ENCODE results near the gene NIP7. TPM values are rescaled to one million over a fixed set of nuclear protein-coding genes. Genes with fewer than 3 reads are reported as not detected.

NIP7 gene
- polyA plus RNA-seq, 3 donors from 2014 or later: 13.0 to 24.9 (median 23.2) TPM

DNA sequence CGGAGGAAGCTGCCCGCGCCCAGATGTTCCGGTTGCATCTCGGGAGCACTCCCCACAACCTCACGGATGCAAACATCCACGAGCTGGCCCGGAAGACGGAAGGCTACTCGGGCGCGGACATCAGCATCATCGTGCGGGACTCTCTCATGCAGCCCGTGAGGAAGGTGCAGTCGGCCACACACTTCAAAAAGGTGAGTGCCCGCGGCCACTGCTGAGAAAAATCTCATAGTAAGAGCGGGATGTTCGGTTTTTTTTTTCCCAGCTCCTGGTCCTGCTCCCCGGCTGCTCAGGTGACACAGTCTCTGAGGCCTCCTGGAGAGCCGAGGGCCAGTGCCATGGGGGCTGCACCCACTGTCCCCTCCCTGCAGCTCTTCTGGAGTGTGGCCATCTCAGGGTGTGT lies 18.5 kb upstream of the NIP7 start:
- DNase-seq: no peak
- peaks cover 4 to 25% (median 12%) of the 10 kb centered on the region in 3 donors for H3K36me3 Mint-ChIP-seq
- H3K9me3 Mint-ChIP-seq: no peaks in the 10 kb centered on the region
- H3K27me3 Mint-ChIP-seq (ENCODE audit: low read depth in 3 of 3): peaks cover 0 to 9% (median 1%) of the 10 kb centered on the region in 3 donors
- H3K4me1 Mint-ChIP-seq: peaks cover 5 to 11% of the 10 kb centered on the region in 2 donors
- peak overlapping the region in 1 of 6 donors; percentile 45 for H3K27ac Mint-ChIP-seq
- no peak overlapping the region for H3K4me3 Mint-ChIP-seq

DNA sequence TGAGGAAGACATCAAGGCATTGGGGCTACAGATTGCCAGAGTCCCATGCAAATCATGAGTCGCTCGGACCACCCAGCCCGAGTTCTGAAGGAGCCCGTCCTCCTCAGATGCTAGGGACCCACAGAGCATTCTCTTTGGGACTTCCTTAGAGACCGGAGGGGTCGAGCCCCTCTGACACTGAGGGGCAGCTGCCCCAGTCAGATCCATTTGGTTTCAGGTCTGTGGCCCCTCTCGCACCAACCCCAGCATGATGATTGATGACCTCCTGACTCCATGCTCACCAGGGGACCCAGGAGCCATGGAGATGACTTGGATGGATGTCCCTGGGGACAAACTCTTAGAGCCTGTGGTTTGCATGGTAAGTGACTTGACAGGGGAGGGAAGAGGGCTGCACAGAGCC lies 17.2 kb upstream of the NIP7 start:
- H3K36me3 Mint-ChIP-seq: peaks cover 4 to 22% (median 12%) of the 10 kb centered on the region in 3 donors
- H3K4me1 Mint-ChIP-seq: peaks cover 11 to 19% of the 10 kb centered on the region in 2 donors
- DNase-seq: no peak
- H3K9me3 Mint-ChIP-seq: no peaks in the 10 kb centered on the region
- H3K27ac Mint-ChIP-seq: peak overlapping the region in 1 of 6 donors; percentile 34
- no peak overlapping the region for H3K4me3 Mint-ChIP-seq
- H3K27me3 Mint-ChIP-seq (ENCODE audit: low read depth in 3 of 3): peaks cover 0 to 11% (median 3%) of the 10 kb centered on the region in 3 donors

DNA sequence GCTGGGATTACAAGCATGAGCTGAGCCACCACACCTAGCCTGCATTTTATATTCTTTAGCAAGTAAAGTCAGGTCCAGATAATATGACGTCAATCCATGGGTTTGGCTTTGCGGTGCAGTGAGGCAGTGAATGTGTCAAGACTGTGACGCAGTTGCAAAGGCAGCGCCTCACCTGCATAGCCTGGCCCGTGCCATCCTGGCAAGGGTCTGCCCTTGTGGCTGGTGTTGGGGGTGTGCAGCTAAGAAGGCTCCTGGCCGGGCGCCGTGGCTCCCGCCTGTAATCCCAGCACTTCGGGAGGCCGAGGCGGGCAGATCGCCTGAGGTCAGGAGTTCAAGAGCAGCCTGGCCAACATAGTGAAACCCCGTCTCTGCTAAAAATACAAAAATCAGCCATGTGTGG lies 16.2 kb upstream of the NIP7 start:
- Mint-ChIP-seq H3K9me3 (no peaks in the 10 kb centered on the region), H3K4me3 (no peak overlapping the region), H3K36me3 (peaks cover 4 to 22% (median 12%) of the 10 kb centered on the region in 3 donors), H3K4me1 (peaks cover 14 to 22% of the 10 kb centered on the region in 2 donors), H3K27ac (peak overlapping the region in 1 of 6 donors; percentile 39), H3K27me3 (ENCODE audit: low read depth in 3 of 3) (peaks cover 0 to 11% (median 3%) of the 10 kb centered on the region in 3 donors)
- DNase-seq: no peak

DNA sequence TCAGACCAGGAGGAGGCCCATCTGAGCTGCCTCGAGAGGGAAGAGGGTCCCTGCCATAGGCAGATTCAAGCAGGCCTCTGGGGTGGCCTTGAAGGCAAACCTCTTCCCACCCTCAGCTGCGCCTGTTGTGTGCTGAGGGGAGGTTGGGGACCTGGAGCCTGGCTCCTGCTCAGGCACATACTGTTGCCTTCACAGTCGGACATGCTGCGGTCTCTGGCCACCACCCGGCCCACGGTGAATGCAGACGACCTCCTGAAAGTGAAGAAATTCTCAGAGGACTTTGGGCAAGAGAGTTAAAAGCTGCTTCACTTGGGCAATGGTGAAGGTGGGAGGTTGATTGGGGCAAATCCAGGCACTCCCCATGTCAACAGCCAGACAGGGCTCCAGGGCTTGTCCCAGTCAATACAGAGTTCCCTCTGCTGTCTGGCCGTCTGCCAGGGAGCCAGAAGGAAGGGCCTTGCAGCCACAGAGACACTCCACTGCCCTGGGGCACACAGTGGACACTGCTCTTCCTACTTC lies 15.5 kb upstream of the NIP7 start:
- no peaks in the 10 kb centered on the region for H3K9me3 Mint-ChIP-seq
- peaks cover 20 to 29% of the 10 kb centered on the region in 2 donors for H3K4me1 Mint-ChIP-seq
- peaks cover 4 to 22% (median 12%) of the 10 kb centered on the region in 3 donors for H3K36me3 Mint-ChIP-seq
- peak overlapping the region in 1 of 6 donors; percentile 72 for H3K27ac Mint-ChIP-seq
- no peak for DNase-seq
- no peak overlapping the region for H3K4me3 Mint-ChIP-seq
- peaks cover 0 to 12% (median 5%) of the 10 kb centered on the region in 3 donors for H3K27me3 Mint-ChIP-seq (ENCODE audit: low read depth in 3 of 3)

DNA sequence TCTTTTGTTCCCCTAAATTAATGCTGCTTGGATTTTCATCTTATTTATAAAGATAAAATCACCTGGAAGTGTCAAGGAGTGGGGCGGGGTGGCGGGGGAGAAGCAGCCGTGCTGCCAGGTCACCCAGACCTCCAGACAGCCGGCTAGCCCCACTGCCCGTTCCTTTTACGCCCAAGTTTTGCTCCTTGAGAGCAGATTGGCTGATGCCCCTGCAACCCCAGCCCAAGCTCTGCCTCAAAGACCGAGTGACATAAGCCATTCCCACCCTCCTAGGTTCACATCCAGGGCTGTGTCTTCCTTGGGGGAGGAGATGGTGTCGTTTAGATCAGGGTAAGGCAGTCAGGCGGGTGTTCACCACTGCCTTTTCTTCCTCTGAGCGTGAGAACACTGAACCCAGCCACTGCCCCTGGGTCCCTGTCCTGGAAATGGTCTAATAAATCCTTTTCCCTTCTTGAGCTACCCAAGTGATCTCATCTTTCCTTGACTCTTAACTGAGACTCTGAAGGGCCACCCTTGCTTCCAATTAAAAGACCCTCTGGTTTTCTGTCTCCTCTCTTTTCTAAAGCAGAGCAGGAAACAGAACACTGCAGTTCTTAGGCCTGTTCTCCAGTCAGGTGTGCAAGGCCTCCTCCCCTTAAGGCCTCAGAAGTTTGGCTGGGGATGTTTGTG lies 14.9 kb upstream of the NIP7 start:
- Mint-ChIP-seq H3K9me3 (no peaks in the 10 kb centered on the region), H3K27me3 (ENCODE audit: low read depth in 3 of 3) (peaks cover 0 to 9% (median 5%) of the 10 kb centered on the region in 3 donors), H3K4me3 (no peak overlapping the region), H3K27ac (peak overlapping the region in 2 of 6 donors; percentile 34 to 72), H3K4me1 (peaks cover 27 to 35% of the 10 kb centered on the region in 2 donors), H3K36me3 (peaks cover 0 to 18% (median 8%) of the 10 kb centered on the region in 3 donors)
- DNase-seq: no peak

DNA sequence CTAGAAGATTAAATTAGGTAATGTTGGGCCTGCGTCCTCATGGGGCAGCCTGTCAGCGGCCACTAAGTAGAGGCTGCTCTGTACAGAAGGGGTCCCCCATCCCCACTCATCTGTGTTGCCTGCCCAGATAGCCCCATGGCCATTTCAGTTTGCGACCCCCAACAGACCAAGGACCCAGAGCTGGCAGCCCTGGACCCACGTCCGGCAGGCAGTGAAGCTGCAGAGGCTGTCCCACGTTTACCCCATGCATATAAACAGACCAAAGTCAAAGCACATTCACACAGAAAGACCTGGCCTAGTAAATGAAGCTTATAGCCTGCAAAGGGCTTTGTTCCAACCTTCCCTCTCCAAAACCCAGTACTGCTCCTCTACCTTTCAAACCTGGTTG lies 13.8 kb upstream of the NIP7 start:
- Mint-ChIP-seq H3K36me3 (peaks cover 0 to 17% (median 8%) of the 10 kb centered on the region in 3 donors), H3K9me3 (no peaks in the 10 kb centered on the region), H3K27ac (peak overlapping the region in 3 of 6 donors; percentile 34 to 74 (median 56)), H3K4me1 (peaks cover 27 to 36% of the 10 kb centered on the region in 2 donors), H3K27me3 (ENCODE audit: low read depth in 3 of 3) (peaks cover 0 to 9% (median 7%) of the 10 kb centered on the region in 3 donors), H3K4me3 (no peak overlapping the region)
- no peak for DNase-seq

DNA sequence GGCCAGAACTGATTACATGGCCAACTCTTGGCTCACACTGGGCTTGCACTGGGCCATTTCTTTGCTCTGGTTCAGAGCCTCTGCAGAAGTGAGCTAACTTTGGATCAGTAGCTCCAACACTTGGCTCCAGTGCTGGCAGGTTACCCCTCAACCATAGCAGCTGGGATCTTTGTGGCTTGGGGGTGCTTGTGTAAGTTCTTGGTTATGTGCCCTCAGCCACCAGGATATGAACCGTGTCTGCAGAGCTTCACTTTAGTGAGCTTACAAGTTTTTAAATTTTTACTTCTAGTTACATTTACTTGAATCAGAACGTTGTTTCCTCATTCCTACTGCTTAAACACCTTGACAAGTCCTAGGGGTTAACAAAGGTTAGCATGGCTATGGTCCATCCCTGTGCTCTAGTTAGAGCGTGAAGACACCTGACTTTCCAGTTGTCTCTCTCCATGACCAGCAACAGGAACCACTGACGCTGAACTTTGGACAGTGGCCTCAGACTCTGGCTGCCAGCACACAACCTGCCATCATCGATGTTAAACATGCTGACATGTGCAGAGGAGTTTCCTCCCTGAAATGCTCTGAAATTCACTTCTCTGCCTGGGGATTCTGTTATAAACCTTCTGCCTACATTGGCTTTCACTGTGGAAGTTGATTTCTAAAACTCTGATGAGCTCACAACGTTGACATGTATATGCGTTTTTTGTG lies 13.2 kb upstream of the NIP7 start:
- peak overlapping the region in 2 of 6 donors; percentile 28 to 74 for H3K27ac Mint-ChIP-seq
- DNase-seq: no peak
- peaks cover 0 to 9% (median 7%) of the 10 kb centered on the region in 3 donors for H3K27me3 Mint-ChIP-seq (ENCODE audit: low read depth in 3 of 3)
- H3K36me3 Mint-ChIP-seq: peaks cover 0 to 13% (median 8%) of the 10 kb centered on the region in 3 donors
- no peak overlapping the region for H3K4me3 Mint-ChIP-seq
- H3K9me3 Mint-ChIP-seq: no peaks in the 10 kb centered on the region
- peaks cover 29 to 36% of the 10 kb centered on the region in 2 donors for H3K4me1 Mint-ChIP-seq

DNA sequence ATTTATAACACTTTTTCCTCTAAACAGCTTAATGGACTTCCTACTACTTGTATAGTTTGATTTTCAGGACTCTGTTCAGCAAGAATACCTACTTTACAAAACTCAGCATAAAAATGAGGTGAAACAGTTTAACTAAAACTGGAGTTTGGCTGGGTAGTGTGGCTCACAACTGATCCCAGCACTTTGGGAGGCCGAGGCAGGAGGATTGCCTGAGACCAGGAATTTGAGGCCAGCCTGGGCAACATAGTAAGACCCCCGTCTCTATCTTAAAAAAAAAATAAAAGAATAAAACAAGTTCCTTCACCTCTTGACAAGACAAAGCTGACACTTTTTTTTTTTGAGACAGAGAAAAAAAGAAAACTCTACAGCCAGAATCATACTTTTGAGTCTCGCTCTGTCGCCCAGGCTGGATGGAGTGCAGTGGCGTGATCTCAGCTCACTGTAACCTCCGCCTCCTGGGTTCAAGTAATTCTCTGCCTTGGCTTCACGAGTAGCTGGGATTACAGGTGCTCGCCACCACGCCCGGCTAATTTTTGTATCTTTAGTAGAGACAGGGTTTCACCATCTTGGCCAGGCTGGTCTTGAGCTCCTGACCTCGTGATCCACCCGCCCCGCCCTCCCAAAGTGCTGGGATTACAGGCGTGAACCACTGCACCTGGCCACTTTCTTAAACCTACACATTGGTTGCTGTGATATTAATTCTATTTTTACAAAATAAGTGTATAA lies 11.8 kb upstream of the NIP7 start:
- peaks cover 0 to 7% (median 6%) of the 10 kb centered on the region in 3 donors for H3K27me3 Mint-ChIP-seq (ENCODE audit: low read depth in 3 of 3)
- no peak for DNase-seq
- peaks cover 29 to 30% of the 10 kb centered on the region in 2 donors for H3K4me1 Mint-ChIP-seq
- H3K9me3 Mint-ChIP-seq: no peaks in the 10 kb centered on the region
- peaks cover under 1 to 4% (median 3%) of the 10 kb centered on the region in 3 donors for H3K36me3 Mint-ChIP-seq
- peak overlapping the region in 3 of 5 donors; percentile 41 to 74 (median 67) for H3K4me3 Mint-ChIP-seq
- H3K27ac Mint-ChIP-seq: peak overlapping the region in 2 of 6 donors; percentile 13 to 57

DNA sequence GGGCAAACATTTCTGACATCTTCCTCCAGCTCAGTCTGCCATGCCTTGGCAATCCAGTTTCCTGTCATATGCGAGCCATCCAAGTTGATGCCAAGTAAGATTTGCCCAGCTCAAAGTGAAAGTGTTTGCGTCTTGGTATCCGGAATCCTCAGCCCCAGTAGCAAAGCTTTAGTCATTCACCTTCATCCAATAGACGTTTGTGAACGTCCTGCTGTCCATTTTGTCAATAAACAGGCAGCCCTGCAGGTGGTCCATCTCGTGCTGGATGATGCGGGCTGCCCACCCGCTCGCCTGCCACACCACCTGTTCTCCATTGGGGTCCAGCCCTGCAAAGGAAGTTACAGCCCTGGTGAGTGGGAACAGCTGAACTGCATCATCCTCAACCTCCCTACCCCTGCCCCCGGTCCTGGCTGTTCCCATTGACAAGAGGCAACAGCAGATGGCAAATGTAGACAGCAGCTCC lies 10.7 kb upstream of the NIP7 start:
- H3K4me1 Mint-ChIP-seq: peaks cover 29 to 31% of the 10 kb centered on the region in 2 donors
- peak overlapping the region; percentile 33 to 74 (median 67) for H3K4me3 Mint-ChIP-seq
- H3K27ac Mint-ChIP-seq: peak overlapping the region in 3 of 6 donors; percentile 11 to 62 (median 16)
- no peak for DNase-seq
- no peaks in the 10 kb centered on the region for H3K9me3 Mint-ChIP-seq
- H3K27me3 Mint-ChIP-seq (ENCODE audit: low read depth in 3 of 3): peaks cover 0 to 7% (median 3%) of the 10 kb centered on the region in 3 donors
- H3K36me3 Mint-ChIP-seq: peaks cover 3 to 9% (median 6%) of the 10 kb centered on the region in 3 donors

DNA sequence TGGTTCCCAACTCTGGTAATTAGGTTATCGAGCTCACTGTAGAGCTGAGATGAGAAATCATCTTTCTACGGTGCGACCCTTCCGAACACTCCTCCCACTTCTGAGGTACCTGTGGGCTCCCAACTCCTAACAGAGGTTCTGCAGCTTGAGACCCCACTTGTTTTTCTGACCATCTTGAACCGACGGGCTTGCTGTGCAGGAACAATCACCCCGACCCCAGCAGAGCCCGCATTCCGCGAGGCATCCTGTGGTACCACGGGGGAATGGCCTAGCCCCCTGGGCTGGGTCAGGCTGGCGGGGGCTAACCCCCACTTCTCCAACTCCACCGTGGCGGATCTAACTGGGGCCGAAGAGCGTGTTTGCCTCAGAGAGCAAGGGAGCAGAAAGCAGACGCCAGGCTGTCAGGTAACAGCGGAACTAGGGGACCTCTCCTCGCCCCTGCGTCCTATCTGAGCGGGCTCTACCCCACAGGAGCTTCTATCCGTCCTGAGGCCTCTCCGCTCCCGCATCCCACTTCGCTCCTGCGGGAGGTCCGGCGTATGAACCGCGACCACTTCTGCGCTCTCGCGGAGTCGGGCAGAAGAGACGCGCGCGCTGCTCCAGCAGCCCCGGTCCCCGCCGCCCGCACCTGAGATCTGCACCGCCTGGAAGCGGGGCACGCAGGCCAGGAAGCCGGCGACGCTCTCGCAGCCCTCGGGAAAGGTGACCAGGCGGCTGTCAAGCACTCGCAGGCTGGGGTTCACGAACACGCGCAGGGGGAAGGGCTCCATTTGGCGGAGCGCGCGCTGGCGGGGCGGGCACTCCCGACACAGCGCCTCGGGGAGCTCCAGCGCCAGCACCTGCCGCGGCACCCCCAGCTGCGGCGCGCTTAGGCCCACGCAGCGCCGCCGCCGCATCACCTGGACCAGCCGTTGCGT lies 9.9 kb upstream of the NIP7 start:
- H3K36me3 Mint-ChIP-seq: peaks cover 3 to 14% (median 6%) of the 10 kb centered on the region in 3 donors
- no peak for DNase-seq
- H3K4me1 Mint-ChIP-seq: peaks cover 29 to 31% of the 10 kb centered on the region in 2 donors
- H3K27me3 Mint-ChIP-seq (ENCODE audit: low read depth in 3 of 3): peaks cover 0 to 7% (median 6%) of the 10 kb centered on the region in 3 donors
- peak overlapping the region; percentile 56 to 74 (median 67) for H3K4me3 Mint-ChIP-seq
- H3K27ac Mint-ChIP-seq: peak overlapping the region in 2 of 6 donors; percentile 62 to 73
- no peaks in the 10 kb centered on the region for H3K9me3 Mint-ChIP-seq

DNA sequence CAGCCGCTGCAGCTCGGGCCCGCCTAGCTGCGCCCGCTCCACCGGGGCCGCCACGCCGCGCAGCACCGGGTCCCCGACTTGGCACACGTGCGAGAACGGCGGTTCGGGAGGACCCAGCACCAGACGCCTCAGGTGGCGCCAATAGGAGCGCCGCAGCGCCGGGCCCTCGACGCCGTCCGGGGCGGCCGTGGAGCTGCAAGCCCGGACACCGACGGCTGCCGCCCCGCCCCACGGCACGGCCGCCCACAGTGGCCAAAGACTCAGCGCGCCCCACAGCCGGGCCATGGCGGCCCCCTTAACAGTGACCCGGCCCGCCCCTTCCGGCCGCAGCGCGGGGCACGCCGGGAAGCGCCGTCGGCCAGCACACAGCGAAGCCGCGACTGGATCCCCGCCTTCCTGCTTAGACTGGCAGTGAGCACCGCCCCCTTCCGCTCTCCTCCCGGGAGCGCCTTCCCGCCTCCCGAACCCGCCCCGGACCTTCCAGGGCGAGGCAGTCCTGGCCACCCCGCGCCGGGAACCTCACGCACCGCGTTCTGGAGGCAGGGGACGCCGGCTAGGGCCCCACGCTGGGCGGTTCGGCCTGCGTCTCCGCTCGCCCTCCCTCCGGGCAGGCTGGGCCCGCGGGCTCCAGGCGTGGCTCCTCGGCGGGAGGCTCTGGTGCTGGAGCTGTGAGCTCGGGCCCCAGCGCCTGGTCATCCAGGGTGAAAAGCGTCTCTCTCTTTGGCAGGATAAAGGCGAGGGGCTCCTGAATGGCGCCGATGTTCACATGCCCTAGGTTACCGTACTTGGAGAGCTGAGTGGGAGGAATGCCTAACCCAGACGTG lies 9.1 kb upstream of the NIP7 start, which contains the start of gene PDF:
TSS of gene PDF (minus strand) at position 303 of the 824 bp plus-strand sequence. CDS start at position 285, 18 bp downstream.
- H3K4me1 Mint-ChIP-seq: peaks cover 29 to 31% of the 10 kb centered on the region in 2 donors
- peak; percentile 80 to 83 (median 81) for DNase-seq

More for the DNA sequence above, 9.1 kb upstream of the NIP7 start, which contains the start of gene PDF:
- H3K27ac Mint-ChIP-seq: peak within 1 kb of the TSS in 5 of 6 donors; percentile 62 to 86 (median 83)
- peaks cover 3 to 17% (median 10%) of the 10 kb centered on the region in 3 donors for H3K36me3 Mint-ChIP-seq
- peak within 1 kb of the TSS; percentile 69 to 83 (median 80) for H3K4me3 Mint-ChIP-seq
- H3K9me3 Mint-ChIP-seq: no peaks in the 10 kb centered on the region
- H3K27me3 Mint-ChIP-seq (ENCODE audit: low read depth in 3 of 3): peaks cover 0 to 6% (median 6%) of the 10 kb centered on the region in 3 donors

Data from immature natural killer cell (primary cell).